HG02610 (cell line): ENCODE measurements around the gene GAS7.

Experiments
- ATAC-seq: cut with Tn5 transposase; IDR thresholded peaks from one replicate; pipeline ENCODE4 v1.9.1; 2021; ENCODE audit warnings: mild to moderate bottlenecking, moderate library complexity; ENCODE audit not compliant: unreplicated experiment

GAS7 gene

GRCh38 chr17:9868552-9868951, 329.9 kb downstream of the GAS7 start:
- ATAC-seq: no peak

- no peak for ATAC-seq
Observed at GRCh38 chr17:9865586-9865985, 332.8 kb downstream of the GAS7 start.

GRCh38 chr17:9862949-9863348, 335.5 kb downstream of the GAS7 start:
- no peak for ATAC-seq

GRCh38 chr17:9862220-9862619, 336.2 kb downstream of the GAS7 start:
- no peak for ATAC-seq

- no peak for ATAC-seq
Observed at GRCh38 chr17:9860851-9861250, 337.6 kb downstream of the GAS7 start.
